Subcutaneous adipose tissue (tissue), 4 donors: ENCODE data around the gene FRZB. TPM values are rescaled to one million over a fixed set of nuclear protein-coding genes. Genes with fewer than 3 reads are reported as not detected.

Experiments
- small RNA-seq: library from RNA; depleted of rRNA; stranded (forward); fragments of <200 nt; gene quantifications from one replicate; pipeline ENCODE3, GENCODE V24; 2016
- total RNA-seq, 4 donors: library from RNA; depleted of rRNA; stranded (reverse); fragments of >200 nt; gene quantifications; one replicate each; pipeline ENCODE4 v1.1.0, GENCODE V29; 2016
- TF ChIP-seq, protein P1 (sequence below): fragments of 450-650 bp; IDR thresholded peaks from one replicate; pipeline ENCODE4 v1.5.1; 2016; ENCODE audit warnings: low read depth, mild to moderate bottlenecking, control low read depth, antibody characterized with exemption, moderate library complexity

FRZB gene
- total RNA-seq, 4 donors from 2014 or later = 0.57 to 8.1 (median 1.6) TPM

GRCh38 chr2:182792441-182792840, 74.0 kb downstream of the FRZB start:
- TF ChIP-seq, protein P1, sequence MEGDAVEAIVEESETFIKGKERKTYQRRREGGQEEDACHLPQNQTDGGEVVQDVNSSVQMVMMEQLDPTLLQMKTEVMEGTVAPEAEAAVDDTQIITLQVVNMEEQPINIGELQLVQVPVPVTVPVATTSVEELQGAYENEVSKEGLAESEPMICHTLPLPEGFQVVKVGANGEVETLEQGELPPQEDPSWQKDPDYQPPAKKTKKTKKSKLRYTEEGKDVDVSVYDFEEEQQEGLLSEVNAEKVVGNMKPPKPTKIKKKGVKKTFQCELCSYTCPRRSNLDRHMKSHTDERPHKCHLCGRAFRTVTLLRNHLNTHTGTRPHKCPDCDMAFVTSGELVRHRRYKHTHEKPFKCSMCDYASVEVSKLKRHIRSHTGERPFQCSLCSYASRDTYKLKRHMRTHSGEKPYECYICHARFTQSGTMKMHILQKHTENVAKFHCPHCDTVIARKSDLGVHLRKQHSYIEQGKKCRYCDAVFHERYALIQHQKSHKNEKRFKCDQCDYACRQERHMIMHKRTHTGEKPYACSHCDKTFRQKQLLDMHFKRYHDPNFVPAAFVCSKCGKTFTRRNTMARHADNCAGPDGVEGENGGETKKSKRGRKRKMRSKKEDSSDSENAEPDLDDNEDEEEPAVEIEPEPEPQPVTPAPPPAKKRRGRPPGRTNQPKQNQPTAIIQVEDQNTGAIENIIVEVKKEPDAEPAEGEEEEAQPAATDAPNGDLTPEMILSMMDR = no peak

DNA sequence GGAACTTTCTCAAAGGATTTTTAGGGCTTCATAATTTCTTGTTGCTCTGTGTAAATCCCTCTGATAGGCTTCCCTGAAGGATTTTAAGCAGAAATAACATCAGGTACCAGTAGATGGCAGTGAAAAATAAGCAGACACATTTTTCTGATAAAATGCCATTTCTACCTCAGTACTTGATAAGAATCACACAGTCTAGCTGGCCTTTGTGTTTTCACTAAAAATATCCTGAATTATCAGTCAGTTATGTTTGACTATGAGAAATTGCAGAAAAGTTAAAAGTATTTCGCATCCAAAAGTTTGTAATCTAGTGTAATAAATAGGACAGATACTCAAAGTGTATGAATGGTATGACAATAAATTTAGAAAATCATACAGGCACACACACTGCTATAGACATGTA, 81.7 kb downstream of the FRZB start:
- TF ChIP-seq, protein P1 = no peak

GRCh38 chr2:182784058-182784706, 82.3 kb downstream of the FRZB start:
- TF ChIP-seq, protein P1 = no peak

Small RNAs within 50 kb of the gene (small RNA-seq; reads per million reads assigned to genes)
- gene RF00019 (0.49 reads per million), gene RNU6-1122P (not detected)

Other genes starting within 250 kb of the FRZB start
- gene DNAJC10, start 150.4 kb downstream of the FRZB start, total RNA-seq = 10 to 100 TPM; 38.4 to 61.5 (median 49.8) TPM
- 100 to 1,000 TPM; 123 to 308 (median 157) TPM for gene NCKAP1, start 171.8 kb upstream of the FRZB start, total RNA-seq
- 1 to 10 TPM in 3 of 4 donors, under 1 TPM in 1; 0.49 to 2.0 (median 1.3) TPM for gene DUSP19, start 212.1 kb upstream of the FRZB start, total RNA-seq